Measurements from ENCODE around the gene CDH22.

Gene CDH22

DNA sequence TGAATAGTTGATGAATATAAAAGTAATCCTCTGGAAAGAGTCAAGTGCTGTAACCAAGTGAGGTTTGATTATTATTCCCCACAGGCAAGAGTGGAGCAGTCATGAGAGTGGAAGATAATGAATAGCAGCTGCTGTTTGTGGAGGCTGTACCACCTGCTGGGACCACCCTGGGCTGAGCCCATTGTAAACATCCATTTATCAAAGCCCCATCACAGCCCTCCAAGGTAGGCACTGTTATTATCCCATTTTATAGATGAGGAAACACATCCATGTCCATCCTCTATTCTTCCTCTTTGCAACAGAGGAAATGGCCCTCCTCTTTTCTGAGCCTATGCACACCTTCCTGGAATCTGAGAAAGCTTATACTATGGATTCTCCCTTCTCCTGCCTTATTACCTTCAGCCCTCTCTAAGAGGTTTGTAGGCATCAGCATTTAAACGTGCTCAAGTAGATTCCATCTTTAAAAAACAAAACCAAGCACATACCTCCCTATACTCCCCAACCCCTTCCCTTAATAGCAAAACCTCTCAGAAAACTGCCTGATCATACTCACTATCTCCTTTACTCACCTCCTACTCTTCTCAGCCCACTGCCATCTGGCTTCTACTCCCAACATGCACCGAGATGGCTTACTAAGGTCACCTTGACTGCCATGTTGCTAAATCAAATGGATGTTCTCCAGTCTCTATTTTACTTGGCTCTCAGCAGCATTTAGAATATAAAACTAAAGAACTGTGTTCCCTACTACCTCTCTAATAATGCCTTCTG lies 37.1 kb downstream of the CDH22 start:
- H3K27ac ChIP-seq = no peak overlapping the region
- TF ChIP-seq, protein P1, sequence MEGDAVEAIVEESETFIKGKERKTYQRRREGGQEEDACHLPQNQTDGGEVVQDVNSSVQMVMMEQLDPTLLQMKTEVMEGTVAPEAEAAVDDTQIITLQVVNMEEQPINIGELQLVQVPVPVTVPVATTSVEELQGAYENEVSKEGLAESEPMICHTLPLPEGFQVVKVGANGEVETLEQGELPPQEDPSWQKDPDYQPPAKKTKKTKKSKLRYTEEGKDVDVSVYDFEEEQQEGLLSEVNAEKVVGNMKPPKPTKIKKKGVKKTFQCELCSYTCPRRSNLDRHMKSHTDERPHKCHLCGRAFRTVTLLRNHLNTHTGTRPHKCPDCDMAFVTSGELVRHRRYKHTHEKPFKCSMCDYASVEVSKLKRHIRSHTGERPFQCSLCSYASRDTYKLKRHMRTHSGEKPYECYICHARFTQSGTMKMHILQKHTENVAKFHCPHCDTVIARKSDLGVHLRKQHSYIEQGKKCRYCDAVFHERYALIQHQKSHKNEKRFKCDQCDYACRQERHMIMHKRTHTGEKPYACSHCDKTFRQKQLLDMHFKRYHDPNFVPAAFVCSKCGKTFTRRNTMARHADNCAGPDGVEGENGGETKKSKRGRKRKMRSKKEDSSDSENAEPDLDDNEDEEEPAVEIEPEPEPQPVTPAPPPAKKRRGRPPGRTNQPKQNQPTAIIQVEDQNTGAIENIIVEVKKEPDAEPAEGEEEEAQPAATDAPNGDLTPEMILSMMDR (conservative IDR thresholded peaks at IDR 0.05; ENCODE audit: low read depth) = no peak
- ChIA-PET POLR2A (ENCODE audit: low non-redundant PET) (no interaction called here), CTCF (interaction anchor here (0.6 to 0.7 kb wide), 3 partner anchors 85 to 186 kb away, joined by 3 to 5 read pairs (median 4); no protein-coding TSS in a partner anchor)
- no peak for DNase-seq (ENCODE audit: low spot score)

GRCh38 chr20:46269372-46269771 lies 38.9 kb downstream of the CDH22 start:
- no peak for DNase-seq (ENCODE audit: low spot score)
- ChIA-PET CTCF (interaction anchor here (0.6 to 0.7 kb wide), 2 partner anchors 58 to 143 kb away, joined by 3 read pairs; no protein-coding TSS in a partner anchor), POLR2A (ENCODE audit: low non-redundant PET) (no interaction called here)
- no peak overlapping the region for H3K27ac ChIP-seq
- TF ChIP-seq, protein P1 (conservative IDR thresholded peaks at IDR 0.05; ENCODE audit: low read depth) = no peak

DNA sequence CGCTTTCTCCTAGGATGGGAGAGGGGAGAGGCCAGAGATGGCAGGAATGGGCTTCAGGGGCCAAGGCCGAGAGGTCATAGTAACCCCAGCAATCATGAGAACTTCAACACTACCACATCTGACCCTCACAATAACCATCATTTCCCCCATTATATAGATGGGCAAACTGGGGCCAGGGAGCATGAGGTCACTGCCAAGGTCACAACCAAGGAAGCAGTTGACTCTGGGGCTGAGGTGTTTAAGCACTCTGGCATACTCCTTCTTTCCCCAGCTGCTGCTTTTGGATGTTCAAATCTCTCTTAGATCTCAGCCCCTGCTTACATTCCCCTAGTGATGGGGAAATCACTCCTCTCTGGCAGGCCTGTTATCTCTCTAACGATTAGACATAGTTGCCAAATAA lies 39.6 kb downstream of the CDH22 start:
- H3K27ac ChIP-seq = no peak overlapping the region
- POLR2A ChIA-PET (ENCODE audit: low non-redundant PET) = no interaction called here
- CTCF ChIA-PET = interaction anchor here (0.7 to 1.0 kb wide), 2 partner anchors 80 to 143 kb away, joined by 3 to 4 read pairs; no protein-coding TSS in a partner anchor
- no peak for DNase-seq (ENCODE audit: low spot score)
- TF ChIP-seq, protein P1 (conservative IDR thresholded peaks at IDR 0.05; ENCODE audit: low read depth) = no peak

DNA sequence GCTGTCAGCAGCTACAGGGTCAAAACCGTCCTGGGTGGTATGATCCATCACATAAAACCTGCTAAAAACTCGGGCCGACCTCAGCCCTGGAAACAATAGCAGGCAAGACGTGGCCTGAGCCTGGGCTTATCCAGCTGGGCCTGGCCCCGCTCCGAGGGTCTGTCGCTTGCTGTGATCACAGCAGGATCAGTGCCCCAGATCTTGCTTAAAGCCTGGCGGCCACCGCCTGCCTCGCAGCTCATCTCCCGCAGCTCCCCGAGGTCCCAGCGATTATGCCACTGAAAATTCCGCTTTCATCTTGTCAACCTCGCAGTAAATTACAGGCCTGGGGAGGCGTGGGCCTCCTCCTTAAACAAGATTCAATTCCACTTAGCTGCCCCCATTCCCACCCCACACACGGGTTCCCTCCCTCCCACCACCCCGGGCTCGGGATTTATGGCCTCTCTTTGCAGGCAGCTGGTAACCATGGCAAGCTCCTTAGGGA lies 40.1 kb downstream of the CDH22 start:
- POLR2A ChIA-PET (ENCODE audit: low non-redundant PET) = no interaction called here
- TF ChIP-seq, protein P1 (conservative IDR thresholded peaks at IDR 0.05; ENCODE audit: low read depth) = no peak
- no peak for DNase-seq (ENCODE audit: low spot score)
- CTCF ChIA-PET = interaction anchor here (0.6 to 1.0 kb wide), 4 partner anchors 11 to 473 kb away, joined by 3 to 5 read pairs (median 4); no protein-coding TSS in a partner anchor
- H3K27ac ChIP-seq = no peak overlapping the region

DNA sequence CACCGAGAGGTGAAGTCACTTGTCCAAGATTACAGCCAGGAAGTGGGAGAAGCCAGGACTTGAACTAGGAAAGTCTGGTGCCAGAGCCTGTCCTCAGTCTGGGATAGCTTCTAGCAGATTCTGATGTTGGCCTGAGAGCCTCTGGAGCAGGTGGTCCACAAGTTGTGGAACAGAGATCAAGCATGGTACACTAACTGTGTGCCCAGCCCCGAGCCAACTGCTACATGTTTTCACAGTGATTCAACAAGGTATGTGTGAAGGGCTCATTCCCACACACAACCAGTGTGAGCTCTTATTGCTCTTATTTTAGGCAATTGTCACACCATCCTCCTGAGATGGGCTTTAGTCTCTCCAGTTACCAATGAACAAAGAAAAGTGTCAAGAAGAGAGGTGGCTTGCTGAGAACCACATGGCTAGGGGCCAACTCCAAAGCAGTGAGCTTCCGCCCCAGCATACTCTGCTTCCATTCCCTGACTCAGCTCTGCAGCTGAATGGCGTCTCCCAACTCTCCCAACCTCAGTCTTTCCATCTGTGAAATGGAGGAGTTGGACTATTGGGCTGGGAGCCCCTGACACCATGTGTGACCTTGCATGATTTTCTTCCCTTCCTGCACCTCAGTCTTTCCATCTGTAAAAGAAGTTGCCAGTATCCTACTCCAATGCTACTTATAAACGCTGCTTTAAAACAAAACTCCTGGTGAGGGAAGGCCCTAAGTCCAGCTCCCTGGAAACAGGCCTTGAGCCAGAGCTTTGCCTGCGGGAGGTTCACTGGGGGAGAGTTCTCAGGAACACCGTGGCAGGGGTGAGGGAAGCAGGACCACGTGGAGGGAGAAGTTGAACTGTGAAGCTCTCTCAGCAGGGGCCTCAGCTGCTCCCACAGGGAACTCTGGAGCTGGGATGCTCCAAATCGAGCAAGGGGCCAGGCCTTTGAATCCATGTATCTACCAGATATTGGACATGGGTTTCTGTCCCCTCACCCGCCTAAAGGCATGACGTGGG lies 40.9 kb downstream of the CDH22 start:
- ChIA-PET CTCF (interaction anchor here (0.5 to 1.0 kb wide), 5 partner anchors 10 to 474 kb away, joined by 3 to 5 read pairs (median 4); no protein-coding TSS in a partner anchor), POLR2A (ENCODE audit: low non-redundant PET) (no interaction called here)
- no peak overlapping the region for H3K27ac ChIP-seq
- no peak for DNase-seq (ENCODE audit: low spot score)
- TF ChIP-seq, protein P1 (conservative IDR thresholded peaks at IDR 0.05; ENCODE audit: low read depth) = no peak

DNA sequence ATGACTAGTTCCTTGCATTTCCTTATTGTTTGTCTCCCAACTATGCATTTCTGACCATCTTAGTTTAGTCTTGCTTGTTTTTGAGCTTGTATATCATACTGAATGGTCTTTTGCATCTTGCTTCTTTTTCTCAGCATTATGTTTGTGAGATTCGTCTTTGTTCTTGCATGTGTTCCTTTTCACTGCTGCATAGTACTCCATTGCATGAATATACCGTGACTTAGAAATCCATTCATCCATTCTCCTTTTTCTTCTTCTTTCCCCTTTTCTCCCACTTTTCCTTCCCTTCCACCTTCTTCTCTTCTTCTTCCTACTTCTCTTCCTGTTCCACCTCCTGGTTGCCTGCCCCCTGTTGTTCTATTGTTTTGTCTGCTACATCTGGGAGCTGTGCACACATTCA lies 42.8 kb downstream of the CDH22 start:
- CTCF ChIA-PET = interaction anchor here (0.6 to 0.7 kb wide), 4 partner anchors 8 to 279 kb away, joined by 3 to 6 read pairs (median 6); no protein-coding TSS in a partner anchor
- no peak overlapping the region for H3K27ac ChIP-seq
- POLR2A ChIA-PET (ENCODE audit: low non-redundant PET) = no interaction called here
- TF ChIP-seq, protein P1 (conservative IDR thresholded peaks at IDR 0.05; ENCODE audit: low read depth) = no peak
- DNase-seq (ENCODE audit: low spot score) = no peak
